OCI-LY7 (cell line): ENCODE results near the gene CAMK4.

Experiments
- CTCF ChIP-seq: fragments of 200-600 bp; sonication (generic); conservative IDR thresholded peaks from 2 replicates; pipeline ENCODE4 v1.5.1; 2014; ENCODE audit warnings: mild to moderate bottlenecking, antibody characterized with exemption, low read length, moderate library complexity, mixed read lengths
- EZH2phosphoT487 ChIP-seq: fragments of 200-600 bp; sonication (generic); IDR thresholded peaks from 2 replicates; pipeline ENCODE4 v1.6.1; 2018; ENCODE audit warnings: low read depth, borderline replicate concordance, mild to moderate bottlenecking, mixed run types, antibody characterized with exemption, low read length, moderate library complexity, mixed read lengths

DNA sequence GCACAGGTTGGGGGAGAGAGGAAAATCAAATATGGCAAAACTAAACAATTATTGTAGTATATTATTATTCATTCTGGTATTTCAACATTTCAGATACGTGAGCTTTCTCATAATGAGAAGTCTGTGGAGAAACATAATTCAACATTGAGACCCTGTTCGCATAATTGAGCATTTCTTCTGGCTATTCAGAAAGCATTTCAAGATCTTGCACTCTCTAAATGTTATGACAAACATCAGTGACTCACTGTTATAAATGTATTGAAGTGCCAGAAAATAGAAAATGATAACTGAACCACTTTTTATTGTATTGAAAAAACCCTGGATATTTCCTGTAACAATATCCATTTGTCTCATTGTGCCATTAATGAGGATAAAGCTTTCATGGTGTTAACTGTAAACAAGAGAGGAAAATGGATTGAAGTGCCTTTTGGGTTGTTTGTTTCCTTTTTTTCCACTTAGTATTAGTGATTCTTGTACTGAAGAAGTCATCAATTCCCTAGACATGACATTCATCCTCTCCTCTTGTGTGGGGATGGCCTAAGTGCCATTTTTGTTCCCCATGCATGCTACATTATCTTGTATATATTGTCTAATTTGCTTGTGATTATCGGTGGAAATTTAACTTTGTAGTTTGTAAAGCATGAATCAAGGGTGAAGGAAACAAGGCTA lies 124.6 kb downstream of the CAMK4 start:
- TF ChIP-seq CTCF (no peak), EZH2phosphoT487 (no peak)
